GM18909 (cell line): ENCODE measurements around the gene TMEM42.

ENCODE experiments used
- ATAC-seq: cut with Tn5 transposase; IDR thresholded peaks from one replicate; pipeline ENCODE4 v1.9.1; 2021; ENCODE audit warnings: mild to moderate bottlenecking; ENCODE audit not compliant: unreplicated experiment, poor library complexity

The TMEM42 gene

DNA sequence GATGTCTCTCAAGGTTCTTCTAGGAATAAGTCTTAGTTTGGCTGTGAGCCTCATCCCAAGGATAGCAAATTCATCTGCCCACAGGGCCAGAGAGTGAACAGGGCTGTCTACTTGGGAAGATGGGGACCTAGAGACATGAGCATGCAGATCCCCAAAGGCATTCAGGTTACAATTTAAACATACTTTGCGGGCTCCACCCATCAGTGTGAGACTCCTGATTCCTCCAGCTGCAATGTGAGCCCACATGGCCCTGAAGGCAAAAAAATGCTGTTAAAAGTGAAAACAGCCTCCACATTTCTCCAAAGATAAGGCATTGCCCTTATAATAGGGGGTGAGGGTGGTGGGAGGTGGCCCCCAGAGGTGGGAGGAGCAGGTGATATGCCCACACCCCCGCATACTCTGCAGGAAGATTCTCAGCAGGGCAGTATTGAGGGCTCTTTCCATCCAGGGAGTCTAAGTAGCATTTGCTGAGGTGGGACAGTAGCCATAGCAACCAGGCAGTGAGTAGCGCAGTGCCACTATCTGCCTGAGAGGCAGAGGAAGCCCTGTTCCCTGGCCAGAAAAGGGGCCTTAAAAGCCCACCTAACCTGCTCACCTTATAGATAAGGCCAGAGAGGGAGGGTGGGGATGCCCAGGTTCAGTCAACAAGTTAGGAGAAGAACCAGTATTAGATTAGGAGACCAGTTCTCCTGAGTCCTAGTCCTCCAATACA, 43.9 kb downstream of the TMEM42 start:
- no peak for ATAC-seq

DNA sequence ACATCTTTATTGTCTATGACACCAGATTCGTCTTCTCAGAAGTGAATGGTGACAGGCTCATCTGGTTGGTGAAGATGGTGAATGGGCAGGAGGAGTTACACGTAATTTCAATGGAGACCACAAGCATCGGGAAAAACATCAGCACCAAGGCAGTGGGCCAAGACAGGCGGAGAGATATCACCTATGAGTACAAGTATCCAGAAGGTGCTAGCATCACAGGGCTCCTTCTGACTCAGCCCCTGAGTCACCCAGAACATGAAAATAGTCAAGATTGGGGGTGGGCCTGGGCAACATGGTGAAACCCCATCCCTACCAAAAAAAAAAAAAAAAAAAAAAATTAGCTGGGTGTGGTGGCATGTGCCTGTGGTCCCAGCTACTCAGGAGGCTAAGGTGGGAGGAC, 45.3 kb downstream of the TMEM42 start:
- no peak for ATAC-seq

DNA sequence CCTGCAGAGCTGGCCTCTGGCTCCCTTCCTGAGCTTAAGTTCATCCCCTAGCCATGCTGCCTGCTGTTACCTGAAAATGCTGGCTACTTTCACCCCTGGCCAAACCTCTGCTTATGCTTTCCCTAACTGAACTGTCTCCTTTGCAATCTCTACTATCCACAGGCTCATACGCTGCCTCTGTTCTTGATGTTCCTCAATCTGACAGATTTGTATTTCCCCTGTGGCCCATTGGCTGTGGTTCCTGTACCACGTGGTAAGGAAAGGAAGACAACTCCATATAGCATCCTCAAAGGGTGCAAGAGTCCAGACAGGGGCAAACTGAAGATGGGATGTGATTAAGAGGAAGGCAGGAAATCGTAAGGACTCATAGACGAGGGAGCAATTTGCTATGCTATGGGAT, 45.9 kb downstream of the TMEM42 start:
- no peak for ATAC-seq

DNA sequence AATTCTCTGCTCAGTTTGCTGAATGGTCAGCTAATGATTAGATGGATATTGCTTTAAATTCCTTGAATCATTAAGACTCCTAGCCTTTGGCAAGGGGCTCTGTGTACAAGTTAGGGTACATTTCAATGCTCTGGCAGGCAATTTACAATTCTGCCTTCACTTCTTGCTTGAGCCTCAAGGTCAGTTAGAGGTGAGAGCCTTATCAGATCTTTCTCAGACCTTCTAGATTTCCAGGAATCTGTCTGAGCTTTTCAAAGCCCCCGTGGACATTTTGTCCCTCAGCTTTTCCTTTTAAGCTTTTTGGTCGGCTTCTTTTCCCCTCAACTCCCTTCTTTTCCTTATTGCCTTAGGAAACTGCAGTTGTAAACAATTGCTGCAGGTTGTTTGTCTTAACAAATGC, 47.4 kb downstream of the TMEM42 start:
- no peak for ATAC-seq

DNA sequence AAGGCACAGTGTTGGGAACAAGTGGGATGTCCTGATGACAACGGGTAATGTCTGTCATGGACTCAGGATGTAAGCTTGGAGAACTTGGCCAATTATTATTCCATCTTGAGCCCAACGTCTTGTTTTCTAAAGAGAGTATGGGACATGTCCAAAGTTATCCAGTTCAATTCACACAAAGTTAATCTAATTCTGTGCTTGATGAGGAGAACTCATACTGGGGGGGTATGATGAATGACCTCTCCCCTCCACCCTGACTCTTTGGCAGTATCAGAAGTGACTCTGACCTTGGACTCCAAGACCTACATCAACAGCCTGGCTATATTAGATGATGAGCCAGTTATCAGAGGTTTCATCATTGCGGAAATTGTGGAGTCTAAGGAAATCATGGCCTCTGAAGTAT, 49.0 kb downstream of the TMEM42 start:
- ATAC-seq: no peak

DNA sequence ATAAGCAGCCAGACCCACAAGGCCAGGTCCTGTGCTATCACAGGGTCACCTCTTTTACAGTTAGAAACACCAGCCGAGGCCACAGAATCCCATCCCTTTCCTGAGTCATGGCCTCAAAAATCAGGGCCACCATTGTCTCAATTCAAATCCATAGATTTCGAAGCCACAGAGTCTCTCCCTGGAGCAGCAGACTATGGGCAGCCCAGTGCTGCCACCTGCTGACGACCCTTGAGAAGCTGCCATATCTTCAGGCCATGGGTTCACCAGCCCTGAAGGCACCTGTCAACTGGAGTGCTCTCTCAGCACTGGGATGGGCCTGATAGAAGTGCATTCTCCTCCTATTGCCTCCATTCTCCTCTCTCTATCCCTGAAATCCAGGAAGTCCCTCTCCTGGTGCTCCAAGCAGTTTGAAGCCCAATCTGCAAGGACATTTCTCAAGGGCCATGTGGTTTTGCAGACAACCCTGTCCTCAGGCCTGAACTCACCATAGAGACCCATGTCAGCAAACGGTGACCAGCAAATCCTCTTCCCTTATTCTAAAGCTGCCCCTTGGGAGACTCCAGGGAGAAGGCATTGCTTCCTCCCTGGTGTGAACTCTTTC, 52.3 kb downstream of the TMEM42 start:
- no peak for ATAC-seq

DNA sequence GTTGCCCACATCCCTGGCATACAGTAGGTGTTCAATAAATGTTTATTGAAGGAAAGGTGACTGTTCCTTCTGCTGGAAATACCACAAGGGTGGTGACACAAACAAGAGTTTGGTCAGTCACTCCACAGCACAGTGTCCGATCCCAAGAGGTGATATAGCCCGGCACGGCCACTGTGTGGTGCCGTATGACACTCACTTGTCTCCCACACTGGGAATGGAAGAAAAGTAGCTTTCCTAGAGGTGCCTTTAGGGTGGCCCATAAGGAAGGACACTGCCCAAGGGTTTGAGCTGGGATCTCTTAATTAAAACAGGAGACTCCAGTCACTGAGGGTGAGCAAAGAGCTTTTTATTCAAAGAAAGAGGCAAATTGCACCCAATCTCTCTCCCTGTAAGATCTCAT, 53.2 kb downstream of the TMEM42 start:
- no peak for ATAC-seq
